HG03060 (cell line): Measurements from ENCODE around the gene GLA.

Experiments used
- ATAC-seq: cut with Tn5 transposase; IDR thresholded peaks from one replicate; pipeline ENCODE4 v1.9.1; 2021; ENCODE audit warnings: low read depth, moderate number of reproducible peaks; ENCODE audit not compliant: unreplicated experiment

Gene GLA

DNA sequence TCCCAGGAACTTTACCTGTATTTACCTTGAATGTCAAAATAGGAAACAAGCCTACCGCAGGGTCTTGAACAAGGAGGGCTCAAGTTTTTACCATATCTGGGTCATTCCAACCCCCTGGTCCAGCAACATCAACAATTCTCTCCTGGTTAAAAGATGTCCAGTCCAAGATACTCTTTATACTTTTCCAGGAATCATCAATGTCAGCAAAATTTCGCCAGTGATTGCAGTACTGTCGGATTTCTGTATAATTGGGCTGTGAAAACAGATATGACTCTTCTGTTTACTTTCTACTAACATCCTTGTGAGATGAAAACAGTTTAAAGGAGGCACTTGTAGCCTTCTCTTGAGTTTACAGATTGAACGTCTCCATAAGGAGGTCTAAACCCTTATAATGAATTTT, 9.0 kb downstream of the GLA start:
- no peak for ATAC-seq

DNA sequence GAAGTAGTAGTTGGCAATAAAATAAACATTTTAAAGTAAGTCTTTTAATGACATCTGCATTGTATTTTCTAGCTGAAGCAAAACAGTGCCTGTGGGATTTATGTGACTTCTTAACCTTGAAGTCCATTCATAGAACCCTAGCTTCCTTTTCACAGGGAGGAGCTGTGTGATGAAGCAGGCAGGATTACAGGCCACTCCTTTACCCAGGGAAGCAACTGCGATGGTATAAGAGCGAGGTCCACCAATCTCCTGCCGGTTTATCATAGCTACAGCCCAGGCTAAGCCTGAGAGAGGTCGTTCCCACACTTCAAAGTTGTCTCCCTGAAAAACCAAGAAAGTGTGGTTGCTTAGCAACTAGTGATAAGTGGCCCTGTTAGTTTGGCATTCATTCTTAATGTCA, 9.9 kb downstream of the GLA start:
- ATAC-seq: no peak

DNA sequence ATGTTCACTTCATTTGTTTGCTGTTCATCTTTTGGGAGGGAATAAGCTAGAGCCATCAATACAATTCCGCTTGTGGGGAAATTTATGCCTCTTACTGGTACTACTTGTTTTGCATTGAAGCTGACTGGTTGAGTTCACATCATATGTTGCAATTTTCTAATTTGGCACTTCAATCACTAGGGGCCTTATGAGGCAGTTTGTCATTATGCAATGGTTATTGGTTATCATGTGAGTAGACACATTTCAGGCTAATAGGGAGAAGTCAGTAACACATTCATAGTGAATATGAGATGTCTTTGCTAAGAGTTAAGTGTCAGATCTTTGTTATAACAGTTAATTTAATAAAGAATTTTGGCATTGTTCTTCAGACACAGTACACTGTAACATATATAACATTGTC, 11.9 kb downstream of the GLA start:
- no peak for ATAC-seq

DNA sequence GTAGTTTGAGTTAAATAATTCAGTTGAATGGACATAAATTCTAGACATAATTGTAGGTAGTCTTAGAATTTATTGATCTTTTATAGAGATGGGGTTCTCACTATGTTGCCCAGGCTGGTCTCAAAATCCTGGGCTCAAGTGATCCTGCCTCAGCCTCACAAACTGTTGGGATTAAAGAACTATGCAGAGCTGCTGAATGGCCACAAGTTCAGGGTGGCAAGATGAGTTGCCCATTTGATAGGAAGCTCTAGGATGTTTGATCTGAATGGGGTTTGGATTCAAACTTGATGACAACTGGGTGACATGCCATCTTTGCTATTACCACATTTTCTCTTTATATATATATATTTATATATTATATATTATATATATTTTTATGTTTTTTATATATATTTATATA, 13.4 kb downstream of the GLA start:
- no peak for ATAC-seq

DNA sequence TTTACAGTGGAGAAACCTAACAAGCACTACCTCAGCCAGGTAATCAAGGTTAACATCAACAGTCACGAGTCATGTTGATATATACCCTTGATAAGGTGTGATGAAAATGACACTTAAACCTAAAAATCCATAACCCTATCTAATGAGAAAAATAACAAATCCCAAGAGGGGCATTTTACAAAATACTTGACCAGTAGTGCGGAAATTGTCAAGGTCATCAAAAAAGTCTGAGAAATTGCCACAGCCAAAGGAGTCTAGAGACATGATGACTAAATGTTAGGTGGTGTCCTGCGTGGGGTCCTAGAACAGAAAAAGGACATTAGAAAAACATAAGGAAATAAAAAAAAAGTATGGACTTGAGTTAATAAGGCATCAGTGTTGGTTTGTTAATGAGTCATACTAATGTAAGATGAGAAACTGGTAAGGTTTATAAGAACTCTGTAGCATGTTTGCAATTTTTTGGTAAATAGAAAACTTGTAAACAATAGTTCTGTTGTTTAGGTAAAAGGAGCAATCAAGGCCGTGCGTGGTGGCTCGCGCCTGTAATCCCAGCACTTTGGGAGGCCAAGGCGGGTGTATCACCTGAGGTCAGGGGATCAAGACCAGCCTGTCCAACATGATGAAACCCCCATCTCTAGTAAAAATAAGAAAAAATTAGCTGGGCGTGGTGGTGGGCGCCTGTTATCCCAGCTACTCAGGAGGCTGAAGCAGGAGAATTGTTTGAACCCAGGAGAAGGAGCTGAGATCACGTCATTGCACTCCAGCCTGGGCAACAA, 14.0 kb downstream of the GLA start:
- no peak for ATAC-seq

DNA sequence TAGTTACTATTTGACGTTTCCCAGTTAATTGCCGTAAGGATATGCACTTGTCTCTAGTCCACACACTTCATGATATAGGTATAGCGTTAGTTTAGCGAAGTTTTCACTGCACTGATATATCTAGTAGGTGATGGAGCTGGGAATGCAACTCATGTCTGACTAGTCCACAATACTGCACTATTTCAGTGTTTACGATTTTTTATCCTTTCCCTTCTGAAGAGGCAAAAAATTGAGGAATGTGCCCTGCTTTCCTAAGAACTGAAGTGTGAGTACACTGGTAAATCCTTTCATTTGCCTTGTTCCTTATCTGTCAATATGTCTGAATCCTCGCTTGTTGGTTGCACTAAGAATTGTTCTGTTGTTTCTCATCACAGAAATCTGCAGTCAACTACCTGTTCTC, 15.9 kb downstream of the GLA start:
- no peak for ATAC-seq

DNA sequence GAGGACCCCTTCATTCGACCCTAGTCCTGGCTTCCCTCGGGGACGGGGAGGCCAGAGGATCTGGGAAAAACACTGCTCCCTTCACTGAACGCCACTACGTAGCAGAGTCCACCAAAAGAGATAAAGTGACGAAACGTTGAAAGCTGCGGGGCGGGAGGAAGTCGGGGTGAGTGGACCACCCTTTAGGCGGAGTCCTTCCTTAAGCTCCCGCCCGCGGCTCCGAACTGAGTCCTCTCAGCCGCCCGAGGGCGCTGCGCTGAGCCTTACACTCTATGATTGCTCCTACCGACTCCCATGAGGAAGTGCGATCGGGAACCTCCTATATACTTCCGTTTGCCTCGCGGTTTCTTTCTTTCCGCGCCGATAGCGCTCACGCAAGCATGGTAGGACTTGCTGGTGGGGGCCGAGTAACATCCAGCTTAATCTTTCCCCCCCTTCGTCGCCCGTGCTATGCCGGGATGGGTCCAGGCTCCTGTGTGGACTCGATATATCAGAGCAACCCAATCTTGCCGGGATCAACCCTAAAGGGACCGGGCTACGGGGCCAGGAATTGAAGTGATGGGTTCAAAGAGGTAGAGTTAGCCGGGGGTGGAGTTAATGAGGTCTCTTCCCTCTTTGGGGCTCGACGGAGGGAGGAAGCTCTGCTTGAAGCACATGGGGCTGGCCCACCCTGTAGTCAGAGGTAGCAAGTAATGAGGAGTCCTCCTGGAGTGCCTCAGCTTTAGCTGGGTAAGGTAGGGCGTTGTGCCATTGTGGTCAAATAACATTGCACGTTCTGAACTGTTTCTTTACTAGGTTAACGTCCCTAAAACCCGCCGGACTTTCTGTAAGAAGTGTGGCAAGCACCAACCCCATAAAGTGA, 16.8 kb downstream of the GLA start, which contains the start of gene RPL36A:
Gene RPL36A (plus strand): TSS at position 348 of the 862 bp plus-strand sequence. CDS start 33 bp downstream, at position 381.
- peak; percentile 54 for ATAC-seq

DNA sequence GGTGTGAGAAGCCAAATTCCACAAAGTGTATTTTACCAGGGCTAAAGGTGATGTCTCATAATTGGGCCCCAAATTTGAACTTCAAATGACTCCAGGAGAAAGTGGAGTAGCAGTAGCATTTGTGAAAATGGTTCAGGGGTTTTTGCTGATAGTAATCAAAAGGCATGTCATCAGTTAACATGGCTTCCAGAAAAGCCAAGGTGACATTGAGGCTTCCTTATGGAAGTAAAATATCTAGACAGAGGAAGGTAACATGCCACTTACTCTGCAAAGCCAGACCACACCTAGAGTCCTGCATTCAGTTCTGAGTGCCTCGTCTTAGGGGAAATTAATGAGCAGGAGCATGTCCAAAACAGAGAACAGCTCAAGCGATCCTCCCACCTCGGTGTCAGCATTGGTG, 19.1 kb downstream of the GLA start:
- ATAC-seq: no peak

DNA sequence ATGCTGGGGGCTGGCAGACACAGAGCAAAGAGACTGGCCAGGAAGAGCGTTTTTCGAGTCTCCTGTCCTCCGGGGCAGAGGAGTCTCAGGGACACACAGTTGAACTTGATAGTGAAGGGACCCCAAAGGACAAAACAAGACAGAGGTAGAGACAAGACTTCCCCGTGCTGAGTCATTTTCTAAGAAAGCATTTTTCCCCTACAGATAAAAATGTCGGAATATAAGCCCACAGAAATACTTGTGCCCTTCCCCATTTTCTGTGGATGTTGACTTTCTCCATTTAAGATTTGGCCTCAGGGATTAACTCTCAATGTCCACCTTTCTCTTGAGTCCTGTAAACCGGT, 21.2 kb downstream of the GLA start:
- ATAC-seq: no peak

DNA sequence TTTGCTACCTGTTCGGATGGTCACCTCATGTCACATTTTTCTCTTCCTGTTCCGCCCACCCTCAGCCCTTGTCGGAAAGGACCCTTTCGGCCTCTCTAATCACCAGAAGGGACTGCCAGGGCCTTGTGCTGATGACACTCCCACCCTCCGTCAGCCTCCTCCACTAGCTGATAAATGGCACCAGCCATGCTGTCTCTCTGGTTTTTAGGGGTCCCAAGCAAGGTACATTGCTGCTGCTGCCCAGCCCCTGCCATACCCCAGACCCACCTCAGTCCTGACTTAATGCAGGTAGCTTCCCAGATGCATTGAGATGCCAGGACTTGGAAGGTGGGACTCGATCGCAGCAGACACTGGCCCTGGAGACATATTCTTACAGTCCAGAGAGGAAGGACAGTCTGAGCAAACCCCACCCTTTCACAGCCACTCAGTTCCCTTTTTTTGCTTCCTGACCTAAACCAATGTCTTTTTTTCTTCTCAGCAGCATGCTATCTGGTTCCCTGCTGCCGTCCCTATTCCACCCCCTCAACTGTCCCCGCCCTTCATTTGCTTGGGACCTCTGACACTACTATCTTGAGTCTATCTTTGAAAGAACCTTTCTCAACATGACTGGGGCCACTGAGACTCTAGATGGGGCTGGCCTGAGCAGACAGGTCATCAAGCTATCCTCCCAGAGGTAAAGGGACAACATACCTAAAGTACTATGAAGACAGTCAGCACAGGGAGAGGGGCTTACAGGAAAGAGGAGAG, 21.8 kb downstream of the GLA start, which contains the start of gene BTK:
Gene BTK (minus strand): TSS at position 397 of the 747 bp plus-strand sequence. CDS start 10,907 bp downstream, outside the sequence.
- ATAC-seq: peak; percentile 63

DNA sequence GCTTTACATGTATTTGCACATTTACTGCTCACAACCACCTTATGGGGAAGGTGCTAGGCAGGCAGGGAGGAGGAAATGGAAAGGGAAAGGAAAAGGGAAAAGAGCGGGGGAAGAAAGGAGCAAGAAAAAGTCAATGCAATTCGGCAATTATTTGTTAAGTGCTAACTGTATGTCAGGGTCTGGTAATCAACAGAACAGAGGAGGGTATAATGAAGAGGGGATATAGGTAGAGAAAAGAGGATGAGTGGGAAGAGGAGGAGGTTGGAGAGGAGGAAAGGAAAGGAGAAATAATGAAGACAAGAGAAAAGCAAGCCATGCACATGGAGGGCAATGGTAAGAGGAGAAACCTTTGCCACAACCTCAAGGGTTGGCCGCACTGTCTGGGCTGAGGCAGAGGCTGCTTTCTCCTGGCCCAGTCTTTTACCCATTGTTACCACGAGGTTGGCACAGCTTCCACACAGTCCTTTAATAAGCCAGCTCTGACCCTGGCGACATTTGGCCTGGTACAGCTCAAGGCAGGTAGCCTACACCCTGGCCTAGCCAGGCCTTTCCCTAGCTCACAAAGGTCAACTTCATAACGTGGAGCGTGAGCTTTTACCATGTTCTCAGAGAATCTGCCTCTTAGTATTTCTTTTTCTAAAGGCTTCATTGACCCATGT, 22.6 kb downstream of the GLA start:
- ATAC-seq: no peak

DNA sequence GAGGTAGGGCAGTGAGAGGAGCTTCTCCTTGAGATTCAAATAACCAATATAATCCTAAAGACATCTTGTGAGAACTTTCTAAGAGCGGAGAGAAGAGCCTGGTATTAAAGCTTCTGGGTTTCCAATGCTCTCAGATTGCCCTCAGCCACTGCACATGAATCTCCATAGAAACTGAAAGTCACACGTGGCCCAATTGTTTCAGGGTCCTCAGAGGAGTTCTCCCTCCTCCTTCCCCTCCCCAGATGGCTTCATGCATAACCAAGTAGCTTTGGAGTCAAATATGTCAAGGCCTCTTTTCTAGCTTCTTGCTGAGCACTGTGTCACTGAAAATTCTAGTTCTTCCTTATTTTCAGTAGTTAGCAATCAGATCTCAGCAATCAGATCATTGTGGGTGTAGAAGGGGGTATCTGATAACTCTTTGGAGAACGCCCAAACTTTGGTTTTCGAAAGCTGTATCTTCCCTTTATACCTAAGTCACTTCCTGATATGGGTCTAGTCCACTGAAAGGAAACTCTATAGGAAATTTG, 24.0 kb downstream of the GLA start:
- ATAC-seq: peak; percentile 70

DNA sequence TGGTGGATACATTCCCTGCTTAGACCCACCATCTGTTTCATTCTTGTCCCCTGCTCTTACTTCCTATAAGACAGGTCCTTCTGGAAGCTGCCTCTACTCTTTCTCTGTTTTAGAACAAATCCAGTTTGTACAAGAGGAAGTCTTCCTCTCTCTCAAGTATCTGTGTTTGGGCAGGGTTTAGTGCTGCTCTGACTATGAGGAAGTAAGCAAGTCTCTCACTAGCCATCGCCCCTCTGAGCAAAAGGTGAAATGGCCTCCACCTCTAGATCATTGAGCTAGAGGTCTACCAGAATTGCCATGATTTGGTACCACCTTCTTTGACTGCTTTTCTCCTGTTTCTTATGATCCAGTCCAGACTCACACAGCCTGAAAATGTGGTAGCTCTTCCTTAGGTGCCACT, 30.2 kb downstream of the GLA start:
- ATAC-seq: no peak

DNA sequence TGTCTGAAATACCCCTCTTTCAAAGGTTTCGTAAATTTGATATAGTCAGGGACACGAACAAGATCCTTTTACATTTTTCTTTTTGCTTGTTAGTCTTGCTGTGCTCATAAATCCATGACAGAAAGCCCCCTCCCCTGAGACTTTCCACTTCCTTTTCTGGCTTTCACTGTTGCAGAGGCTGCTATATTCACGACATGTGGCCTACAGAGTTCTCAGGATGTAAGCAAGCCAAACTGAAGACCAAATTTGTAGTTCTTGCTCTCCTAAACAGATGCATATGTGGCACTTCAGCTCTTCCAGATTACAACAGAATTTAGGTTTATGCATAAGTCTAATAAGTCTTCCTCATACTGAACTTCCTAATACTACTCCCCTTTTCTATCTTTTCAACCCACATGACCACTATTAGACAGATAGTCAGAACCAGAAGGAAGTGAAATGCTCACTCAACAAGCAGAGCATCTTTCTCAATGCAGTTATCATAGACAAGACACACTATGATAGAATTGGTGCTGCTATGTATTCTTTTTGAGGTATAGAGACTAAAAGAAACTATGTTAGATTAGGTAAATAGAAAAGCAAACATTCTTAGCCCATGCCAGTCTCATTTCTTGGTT, 36.7 kb downstream of the GLA start:
- peak; percentile 70 for ATAC-seq

DNA sequence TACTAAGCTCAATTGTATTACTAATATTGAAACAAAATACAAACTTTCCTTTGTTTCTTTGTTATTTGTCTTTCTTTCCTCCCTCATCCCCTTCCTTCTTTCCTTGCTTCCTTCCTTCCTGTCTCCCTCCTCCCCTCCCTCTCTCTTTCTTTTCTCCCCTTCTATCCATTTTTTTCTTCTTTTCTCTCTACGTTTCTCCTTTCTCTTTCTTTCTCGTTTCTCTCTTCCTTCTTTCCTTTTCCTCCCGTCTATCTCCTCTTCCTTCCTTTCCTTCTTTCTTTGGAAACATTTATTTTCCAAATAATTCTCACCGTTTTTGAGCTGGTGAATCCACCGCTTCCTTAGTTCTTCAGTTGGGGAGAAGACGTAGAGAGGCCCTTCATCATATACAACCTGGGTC, 38.0 kb downstream of the GLA start:
- ATAC-seq: no peak

DNA sequence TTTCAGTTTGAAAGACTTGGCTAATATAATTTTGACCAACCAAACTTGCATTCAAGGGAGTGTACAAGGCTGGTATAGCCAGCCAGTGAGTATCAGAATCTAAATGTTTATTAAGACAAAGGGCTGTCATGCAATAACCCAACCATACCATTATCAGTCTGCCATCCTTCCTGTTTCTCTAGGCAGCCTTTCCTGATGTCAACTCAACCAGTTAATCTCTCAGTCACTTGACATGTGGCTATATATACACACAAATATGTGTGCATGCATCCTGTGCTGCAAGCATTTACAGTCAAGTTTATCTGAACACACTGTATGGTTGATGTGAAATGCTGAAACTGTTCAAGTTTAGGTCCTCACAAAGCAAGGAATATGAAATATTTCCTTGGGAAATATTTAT, 38.9 kb downstream of the GLA start:
- no peak for ATAC-seq

DNA sequence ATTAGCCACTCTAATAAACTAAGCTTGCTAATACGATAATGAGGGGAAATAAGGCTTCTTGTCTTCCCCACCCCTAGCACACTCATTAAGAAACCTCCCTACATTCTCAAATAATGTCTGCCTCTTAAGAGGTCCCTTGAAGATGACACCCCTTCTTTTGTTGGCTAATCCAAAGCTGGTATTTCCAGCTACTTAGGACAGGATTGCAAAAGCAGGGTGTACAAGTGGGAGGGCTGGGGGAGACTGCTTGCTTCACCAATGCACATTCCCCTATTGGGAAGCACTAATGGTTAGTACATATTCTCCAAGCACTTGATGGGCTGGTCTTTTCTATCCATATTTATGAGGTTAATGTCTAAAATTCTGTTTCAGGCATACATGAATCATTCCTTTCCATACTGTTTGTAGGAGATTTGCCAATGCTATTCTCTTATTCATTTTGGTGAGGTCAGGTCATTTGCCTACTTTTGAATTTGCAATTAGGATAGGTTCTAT, 42.4 kb downstream of the GLA start:
- no peak for ATAC-seq

DNA sequence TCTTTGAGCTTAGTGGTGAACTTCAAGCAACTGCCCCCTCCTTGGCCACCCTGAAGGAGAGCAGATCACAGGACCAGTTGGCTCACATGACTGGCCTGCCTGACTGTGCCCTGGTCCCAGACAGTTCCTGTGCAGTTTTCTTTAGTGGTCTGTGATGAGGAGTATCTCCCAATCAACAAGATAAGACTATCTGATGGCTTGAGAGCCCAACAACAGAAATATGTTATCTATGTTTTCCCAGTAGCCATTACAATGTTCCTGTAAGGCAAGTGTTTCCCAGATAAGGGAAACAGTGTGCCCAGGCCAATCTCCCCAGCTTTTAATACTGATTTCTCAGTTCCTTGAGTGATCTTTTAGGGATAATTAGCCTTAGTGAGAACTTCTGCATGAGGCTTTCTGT, 45.0 kb downstream of the GLA start:
- no peak for ATAC-seq

DNA sequence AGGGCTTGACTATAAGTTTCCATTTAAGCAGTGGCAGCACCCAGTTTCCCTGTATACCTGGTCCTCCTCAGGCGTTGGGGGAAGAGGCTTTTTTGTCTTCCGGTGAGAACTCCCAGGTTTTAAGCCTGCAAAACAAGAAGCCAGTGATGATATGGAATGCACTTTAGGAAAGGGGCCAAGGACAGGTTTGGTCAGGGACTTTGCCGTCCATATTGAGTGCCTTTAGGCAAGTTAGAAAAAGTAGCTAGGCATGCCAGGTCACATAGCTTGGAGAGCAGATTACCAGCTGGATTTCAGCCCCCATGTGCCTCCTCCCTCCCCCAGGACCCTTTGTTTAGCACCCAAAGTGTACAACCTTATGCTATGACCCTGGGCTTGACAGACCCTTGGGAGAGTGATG, 45.6 kb downstream of the GLA start:
- no peak for ATAC-seq

DNA sequence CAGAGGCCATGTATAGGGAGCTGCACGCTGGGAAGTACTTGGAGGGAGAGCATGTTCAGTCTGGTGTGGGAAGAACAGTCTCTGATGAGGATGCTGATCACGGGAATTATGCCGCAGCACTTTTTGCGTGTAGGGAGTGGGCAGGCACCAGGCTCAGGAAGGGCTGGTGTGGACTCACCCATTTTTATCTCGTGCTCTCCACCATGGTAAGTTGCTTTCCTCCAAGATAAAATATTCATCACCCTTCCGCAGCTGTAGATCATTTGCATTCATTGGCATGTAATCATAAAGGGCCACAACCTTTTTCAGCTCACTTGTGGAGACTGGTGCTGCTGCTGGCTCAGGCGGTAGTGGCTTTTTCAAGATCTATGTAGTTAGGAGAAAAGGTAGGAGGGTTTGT, 47.3 kb downstream of the GLA start:
- ATAC-seq: no peak
